GM19025 (cell line): Measurements from ENCODE around the gene CDC42BPA.

Source experiments
- ATAC-seq: cut with Tn5 transposase; IDR thresholded peaks from one replicate; pipeline ENCODE4 v1.9.1; 2021; ENCODE audit warnings: mild to moderate bottlenecking, low read depth, moderate library complexity; ENCODE audit not compliant: unreplicated experiment

The CDC42BPA gene

DNA sequence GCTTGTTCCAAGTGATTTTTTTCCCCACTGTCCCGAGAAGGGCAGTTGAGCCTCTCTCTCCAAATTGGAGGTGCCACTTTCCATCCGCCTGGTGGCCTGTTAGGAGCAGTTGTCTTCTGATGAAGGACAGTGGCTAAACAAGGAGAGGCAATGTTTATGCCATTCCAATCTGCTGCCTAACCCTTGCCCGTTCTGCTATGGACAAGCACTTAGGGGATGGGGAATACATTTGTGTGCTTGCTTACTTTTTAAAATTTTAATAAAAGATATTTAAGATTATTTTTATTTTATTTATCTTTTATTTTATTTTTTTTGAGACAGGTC, 366.2 kb downstream of the CDC42BPA start:
- no peak for ATAC-seq

DNA sequence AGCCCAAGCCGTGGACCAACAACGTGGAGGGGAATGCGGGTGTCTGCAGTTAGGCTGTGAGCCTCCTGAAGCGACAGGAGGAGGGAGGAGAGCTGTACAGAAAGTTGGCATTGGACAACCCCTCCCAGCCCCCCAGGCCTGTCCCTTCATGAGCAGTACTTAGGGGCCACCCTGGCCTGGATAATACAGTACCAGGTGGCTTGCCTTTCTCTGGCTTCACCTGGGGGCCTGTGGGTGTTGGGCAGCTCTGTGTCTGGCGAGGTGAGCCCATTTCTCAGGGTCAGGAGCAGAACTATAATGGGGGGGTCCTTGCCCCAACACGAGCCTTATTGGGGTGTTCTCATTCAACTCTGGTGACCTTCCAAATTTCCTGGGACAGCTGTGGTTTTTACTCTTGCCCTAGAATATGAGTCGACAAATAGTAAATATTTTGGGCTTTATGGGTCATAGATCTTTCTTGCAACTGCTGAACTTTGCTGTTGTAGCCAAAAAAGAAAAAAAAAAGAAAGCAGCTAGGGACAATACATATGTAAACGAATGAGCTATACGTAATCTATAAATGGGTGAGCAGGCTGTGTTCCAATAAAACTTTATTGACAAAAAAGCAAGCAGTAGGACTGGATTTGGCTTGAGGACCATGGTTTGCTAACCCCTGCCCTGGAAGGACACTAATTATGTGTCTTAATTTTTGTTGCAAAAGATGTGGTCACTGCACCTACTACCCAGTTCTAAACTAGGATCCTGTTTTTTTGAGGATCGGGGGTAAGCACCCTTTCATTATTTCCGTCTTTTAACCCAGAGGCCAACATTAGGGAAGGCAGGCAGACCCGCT, 366.8 kb downstream of the CDC42BPA start:
- ATAC-seq: no peak

DNA sequence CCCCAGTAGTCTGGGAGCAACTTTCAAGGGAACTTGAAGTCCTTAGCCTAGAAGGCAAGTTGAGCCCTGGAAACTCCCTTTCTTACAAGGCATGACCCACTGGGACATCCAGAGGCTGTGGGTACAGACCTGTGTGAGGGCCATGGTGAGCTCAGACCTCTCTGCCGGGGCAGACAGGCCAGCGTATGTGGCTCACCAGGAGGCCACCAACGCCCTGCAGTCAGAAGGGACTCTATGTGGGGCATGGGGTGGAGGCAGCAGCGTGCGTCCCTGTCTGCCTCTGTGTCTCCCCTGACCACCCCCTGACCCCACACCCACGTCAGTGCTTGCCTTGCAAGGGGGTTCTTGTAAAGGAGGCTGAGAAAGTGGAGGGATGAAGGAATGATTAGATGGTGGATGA, 367.4 kb downstream of the CDC42BPA start:
- ATAC-seq: no peak

DNA sequence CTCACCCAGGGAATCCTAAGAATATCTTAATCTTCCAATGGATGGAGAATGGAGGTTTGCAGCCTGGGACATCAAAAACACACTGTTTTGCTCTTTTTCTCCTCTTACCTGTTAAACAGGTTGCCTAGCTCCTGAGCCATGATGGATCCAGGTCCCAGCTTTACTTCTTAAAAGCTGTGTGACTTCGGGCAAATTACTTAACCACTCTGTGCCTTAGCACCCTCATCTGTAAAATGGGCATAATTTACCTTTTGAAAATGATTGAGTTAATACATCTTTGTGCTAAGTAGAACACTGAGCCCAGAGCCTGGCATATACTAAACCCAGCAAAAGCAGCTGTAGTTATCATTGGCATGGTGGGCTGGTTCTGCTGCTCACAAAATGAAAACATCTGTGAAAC, 368.0 kb downstream of the CDC42BPA start:
- ATAC-seq: no peak

DNA sequence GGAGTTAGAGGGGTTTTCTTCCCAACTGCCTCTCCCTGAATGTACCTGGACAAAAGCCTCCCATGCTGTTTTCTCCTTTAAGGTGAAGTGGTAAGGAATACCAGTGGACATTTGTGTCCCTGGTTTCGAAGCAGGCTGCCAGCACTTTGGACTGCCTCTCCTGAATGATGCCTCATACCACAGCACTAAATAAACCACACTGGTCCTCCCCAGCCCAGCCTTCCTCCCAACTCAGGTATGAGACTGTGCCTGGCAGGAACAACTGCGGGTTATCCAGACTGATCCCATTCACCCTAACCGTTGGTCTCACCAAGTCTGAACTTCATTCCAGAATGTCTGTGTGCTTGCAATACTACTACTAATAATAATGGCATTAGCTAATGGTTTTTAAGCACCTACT, 368.9 kb downstream of the CDC42BPA start:
- ATAC-seq: no peak

DNA sequence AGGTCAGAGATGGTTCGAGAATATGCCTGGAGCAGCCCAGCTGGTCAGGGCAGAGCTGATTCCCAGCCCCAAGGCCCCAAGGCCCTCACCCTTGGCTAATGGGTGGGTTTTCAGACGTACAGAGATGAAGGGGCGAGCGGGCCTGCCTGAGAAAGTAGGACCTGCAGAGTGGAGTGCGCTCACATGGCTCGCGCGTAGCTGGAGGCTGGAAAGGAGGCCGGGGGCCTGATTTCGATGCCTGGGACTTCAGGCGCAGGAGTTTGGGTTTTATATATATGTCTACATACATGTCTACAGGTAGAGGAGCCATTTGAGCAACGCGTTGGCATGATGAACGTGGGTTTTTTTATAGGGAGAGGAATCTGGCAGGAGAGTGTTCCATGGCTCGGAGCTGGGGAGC, 369.3 kb downstream of the CDC42BPA start:
- no peak for ATAC-seq

DNA sequence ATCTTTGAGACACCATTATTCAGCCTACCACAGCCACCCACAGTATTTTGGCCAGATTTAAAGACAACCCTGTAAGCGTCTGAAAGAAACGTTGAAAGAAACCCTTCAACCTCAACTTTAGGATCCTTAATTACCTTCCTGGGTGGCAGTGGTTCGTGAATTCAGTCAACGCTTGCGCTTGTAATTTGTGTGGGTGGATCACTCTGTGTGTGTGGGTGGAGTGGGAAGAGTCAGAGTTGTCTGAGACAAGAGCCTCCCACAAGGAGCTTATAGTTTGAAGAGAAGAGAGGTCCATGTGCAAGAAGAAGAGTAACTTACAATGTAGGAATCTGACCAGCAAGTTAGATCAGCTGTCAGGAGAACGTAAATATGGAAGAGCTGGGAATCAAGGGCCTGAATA, 369.8 kb downstream of the CDC42BPA start:
- ATAC-seq: no peak

DNA sequence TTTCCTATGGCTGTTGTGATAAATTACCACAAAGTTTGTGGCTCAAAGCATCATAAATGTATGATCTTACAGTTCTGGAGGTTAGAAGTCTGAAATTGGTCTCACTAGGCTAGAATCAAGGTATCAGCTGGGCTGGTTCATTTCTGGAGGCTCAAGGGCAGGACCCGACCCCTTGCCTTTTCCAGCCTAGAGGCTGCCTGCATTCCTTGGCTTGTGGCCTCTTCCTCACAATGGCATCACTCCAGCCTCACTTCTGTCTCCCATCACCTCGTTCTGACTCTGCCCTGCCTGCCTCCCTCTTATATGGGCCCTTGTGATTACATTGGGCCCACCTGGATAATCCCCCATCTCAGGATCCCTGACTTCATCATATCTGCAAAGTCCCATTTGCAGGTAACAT, 370.2 kb downstream of the CDC42BPA start:
- ATAC-seq: no peak

DNA sequence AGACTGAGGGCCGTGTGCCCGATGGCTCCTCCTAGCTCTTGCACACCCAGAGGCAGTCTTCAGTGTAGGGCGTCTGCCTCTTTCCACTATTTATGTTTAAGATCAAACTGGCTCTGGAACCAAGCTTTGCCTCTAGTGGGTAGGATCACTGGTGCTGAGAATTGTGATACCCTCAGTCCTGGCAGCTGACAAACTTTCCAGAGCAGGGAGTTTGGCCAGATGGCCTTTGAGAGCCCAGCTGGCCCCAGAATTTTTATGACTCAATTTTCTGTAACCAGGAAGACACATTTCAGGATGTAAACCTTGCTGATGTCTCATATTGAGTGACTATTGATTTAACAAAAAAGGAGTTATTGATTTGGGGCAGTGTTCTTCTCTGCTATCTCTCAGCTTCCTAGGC, 371.5 kb downstream of the CDC42BPA start:
- no peak for ATAC-seq

DNA sequence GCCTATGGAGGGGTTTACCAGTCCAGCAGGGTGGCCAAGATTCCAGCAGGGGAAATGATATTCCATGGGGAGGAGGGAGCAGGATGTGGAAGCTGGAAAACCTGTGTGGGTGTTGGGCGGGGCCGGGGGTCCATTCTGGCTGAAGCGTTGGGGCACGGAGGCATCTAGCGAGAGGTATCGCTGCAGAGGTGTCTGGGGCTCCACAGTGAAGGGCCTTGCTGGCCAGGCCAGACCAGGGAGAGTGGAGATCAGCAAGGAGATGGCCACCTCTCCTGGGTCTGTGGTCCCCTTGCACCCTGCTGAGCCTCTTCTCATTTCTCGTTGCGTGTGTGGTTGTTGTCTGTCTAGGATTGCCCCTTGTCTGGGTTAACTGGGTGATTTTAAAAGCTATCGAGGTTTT, 372.0 kb downstream of the CDC42BPA start:
- no peak for ATAC-seq

DNA sequence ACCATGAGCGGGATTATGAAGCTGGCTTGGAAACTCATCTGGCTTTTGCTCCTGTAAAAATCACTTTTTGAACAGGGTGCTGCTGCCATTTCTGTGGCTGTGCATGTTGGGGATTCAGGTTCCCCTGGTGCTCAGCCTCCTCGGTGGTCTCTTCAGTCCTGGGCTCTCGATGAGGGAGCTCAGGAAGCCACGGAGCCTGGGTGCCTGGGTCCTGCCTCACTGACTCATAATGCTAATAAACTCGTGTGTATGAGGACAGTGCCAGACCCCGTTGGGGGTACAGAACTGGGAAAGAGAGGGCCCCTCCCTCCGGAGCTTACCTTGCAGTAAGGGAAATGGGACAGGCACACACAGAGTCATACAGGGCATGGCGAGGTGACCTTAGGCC, 372.4 kb downstream of the CDC42BPA start:
- ATAC-seq: no peak

DNA sequence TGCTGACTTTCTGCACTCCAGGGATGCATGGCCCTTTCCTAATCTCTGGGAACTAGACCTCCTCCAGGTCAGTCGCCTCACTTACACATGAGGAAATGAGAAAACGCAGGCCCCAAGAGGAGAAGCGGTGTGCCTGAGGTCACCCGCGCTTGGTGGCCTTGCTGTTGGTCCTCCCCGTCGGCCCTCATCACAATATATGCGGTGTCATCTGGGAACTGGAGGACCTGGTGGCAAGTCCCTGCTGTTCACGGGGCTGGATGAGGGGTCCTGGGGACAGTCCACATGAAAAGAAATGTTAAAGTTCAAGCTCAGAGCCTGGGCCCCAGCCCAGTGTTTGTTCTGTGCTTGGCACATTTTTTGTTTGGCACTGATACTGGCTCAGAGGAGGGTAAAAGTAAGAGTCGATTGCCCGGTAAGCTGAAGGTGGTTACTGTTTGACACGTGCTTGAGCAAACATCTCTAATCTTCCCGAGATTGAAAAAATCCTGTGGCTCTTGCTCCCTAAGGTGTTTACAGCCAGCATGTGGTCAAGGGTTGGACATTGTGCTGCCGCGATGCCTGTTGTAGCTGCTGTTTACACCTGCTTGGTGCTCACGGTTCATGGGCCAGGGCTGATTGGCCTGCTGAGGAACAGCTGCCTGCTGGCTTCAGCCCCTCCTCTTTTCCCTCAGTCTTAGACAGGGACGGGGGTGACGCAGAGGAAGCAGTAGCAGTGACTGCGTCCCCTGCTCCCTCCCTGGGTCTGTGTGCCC, 373.0 kb downstream of the CDC42BPA start:
- ATAC-seq: no peak

DNA sequence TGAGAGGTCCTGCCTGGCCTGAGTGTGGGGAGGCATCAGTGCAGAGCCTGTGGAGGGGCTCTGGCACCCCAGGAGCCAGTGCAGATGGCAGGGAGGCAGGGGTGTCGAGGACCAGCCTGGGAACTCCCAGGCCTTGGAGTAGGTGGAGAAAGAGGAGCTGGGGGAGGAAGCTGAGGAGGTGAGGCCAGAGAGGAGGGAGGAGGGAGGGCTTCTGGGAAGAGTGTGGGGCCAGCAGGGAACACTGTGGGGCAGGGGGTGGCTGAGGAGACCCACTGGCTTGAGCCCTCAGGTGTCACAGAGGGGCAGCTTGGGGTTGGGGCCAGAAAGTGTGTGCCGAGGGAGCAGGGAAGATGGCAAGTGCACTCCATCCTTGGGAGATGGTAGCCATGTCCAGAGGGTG, 374.4 kb downstream of the CDC42BPA start:
- no peak for ATAC-seq

DNA sequence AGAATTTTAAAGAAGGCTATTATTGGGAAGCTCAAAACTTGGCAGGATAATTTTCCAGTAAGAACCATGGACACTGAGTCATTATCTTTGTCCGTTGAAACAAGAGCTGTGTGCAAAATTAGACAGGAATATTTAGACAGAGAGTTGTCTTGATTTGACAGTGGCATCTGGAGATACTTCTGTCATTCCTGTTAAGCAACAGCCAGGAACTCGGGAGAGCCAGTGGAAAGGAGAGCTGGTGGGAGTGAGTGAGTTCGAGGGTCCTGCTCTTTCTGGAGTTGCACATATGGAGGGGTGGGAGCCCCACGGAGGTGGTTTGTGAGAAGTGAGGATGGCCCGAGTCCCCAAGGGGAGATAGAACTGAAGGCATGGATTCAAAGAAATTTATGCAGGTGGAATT, 375.1 kb downstream of the CDC42BPA start:
- no peak for ATAC-seq

DNA sequence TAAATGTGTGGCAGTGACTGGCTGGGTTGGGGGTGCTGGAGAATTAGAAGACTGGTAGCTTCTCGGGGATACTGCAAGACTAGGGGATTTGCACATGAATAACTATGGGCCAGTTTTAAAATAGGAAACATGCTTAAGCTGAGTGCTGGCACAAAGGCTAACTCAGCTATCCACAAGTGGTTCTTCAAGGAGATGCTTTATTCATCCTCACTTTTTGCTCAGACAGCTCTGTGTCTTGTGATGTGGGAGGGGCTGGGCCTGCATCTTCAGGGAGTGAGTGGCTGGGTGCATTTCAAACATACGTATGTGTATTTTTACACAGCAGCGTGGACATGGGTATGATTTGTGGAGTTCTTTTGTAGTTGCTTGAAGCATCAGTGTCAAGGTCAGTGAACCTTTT, 375.9 kb downstream of the CDC42BPA start:
- ATAC-seq: no peak

DNA sequence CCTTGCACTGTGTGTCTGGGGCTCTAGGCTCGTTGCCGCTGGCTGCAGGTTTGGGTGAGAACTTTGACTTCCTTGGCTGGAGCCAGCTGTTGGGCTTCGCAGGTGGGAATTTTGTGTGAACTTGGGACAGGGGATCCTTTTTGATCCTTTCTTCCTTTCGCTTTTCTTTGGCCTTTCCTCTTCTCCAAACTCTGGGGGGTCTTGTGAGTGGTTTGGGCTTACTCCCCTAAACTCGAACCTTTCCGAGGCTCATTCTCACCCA, 377.6 kb downstream of the CDC42BPA start:
- no peak for ATAC-seq

DNA sequence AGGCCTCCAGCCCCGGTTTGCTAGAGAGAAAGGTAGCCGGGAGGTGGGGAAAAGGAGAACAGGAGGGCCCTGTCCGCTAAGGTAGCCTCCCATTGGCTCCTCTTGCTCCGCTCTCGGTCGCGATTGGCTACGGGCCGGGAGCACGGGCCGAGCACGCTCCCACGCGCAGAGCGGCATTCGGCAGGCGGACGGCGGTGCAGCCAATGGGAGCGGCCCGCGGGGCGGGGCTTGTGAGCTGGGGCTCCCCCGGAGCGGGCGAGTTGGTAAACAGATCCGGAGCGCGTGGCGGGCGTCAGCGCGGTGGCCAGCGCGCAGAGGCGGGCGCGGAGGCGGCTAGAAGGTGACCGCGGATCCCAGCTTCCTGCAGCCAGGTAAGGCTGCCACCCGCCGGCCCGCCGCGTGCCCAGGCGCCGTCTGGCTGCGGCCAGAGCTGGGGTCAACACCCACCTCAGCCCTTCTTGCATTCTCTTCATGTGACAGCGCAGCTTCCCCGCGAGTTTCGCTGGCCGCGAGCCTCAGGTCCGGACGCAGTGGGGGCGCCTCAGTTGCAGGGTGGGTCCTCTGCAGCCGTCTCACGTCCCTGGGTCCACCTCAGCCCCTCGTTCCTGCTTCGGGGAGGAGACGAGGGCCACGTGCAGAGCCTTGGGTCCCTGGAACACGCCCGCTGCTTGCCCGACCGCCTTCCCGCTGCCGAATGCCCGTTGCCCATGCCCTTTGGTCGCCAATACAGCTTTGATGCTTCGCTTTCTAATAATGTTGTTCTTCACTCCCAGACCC, 378.1 kb downstream of the CDC42BPA start, which contains the start of gene COQ8A:
Gene COQ8A, plus strand, starts transcription at position 266 of the 777 bp plus-strand sequence. CDS start 21,092 bp downstream, outside the sequence.
- ATAC-seq: peak; percentile 94
